HG03066 (cell line): ENCODE data around the gene HBEGF.

Experiments used
- ATAC-seq: cut with Tn5 transposase; IDR thresholded peaks from one replicate; pipeline ENCODE4 v1.9.1; 2021; ENCODE audit warnings: low read depth; ENCODE audit not compliant: unreplicated experiment

HBEGF gene

GRCh38 chr5:140309706-140310249 lies 36.6 kb downstream of the HBEGF start:
- no peak for ATAC-seq

GRCh38 chr5:140305471-140305870 lies 40.9 kb downstream of the HBEGF start:
- no peak for ATAC-seq

- no peak for ATAC-seq
Measured at GRCh38 chr5:140303966-140304365, 42.4 kb downstream of the HBEGF start.

GRCh38 chr5:140302786-140303639 lies 43.4 kb downstream of the HBEGF start, which contains the start of gene PFDN1:
Gene PFDN1, minus strand, starts transcription at chr5:140303101. Its CDS starts 28 bp downstream, at chr5:140303073.
- ATAC-seq: peak; percentile 96

- ATAC-seq: no peak
Measured at GRCh38 chr5:140301136-140301535, 45.3 kb downstream of the HBEGF start.

GRCh38 chr5:140299056-140299455 lies 47.3 kb downstream of the HBEGF start:
- ATAC-seq: no peak

- no peak for ATAC-seq
Measured at GRCh38 chr5:140298183-140298601, 48.2 kb downstream of the HBEGF start.

GRCh38 chr5:140297283-140297682 lies 49.1 kb downstream of the HBEGF start:
- ATAC-seq: no peak

- ATAC-seq: no peak
Measured at GRCh38 chr5:140296289-140296688, 50.1 kb downstream of the HBEGF start.

GRCh38 chr5:140295414-140295813 lies 51.0 kb downstream of the HBEGF start:
- no peak for ATAC-seq

GRCh38 chr5:140294753-140295152 lies 51.6 kb downstream of the HBEGF start:
- ATAC-seq: no peak

GRCh38 chr5:140293849-140294100 lies 52.6 kb downstream of the HBEGF start:
- ATAC-seq: no peak

- no peak for ATAC-seq
Measured at GRCh38 chr5:140293091-140293848, 53.1 kb downstream of the HBEGF start.

GRCh38 chr5:140292212-140293036 lies 54.0 kb downstream of the HBEGF start:
- no peak for ATAC-seq

GRCh38 chr5:140287801-140288521 lies 58.4 kb downstream of the HBEGF start:
- ATAC-seq: no peak

GRCh38 chr5:140286424-140286823 lies 60.0 kb downstream of the HBEGF start:
- ATAC-seq: no peak

GRCh38 chr5:140284013-140284412 lies 62.4 kb downstream of the HBEGF start:
- ATAC-seq: no peak
